Lower leg skin (tissue), 3 donors: Measurements from ENCODE around the gene LDLRAP1.

Experiments
- CTCF ChIP-seq, 3 donors: fragments of 450-650 bp; IDR thresholded peaks; one replicate each; pipeline ENCODE4 v1.5.1; 2016; ENCODE audit warnings: antibody characterized with exemption in 3 of 3, mild to moderate bottlenecking in 3 of 3, moderate library complexity in 2 of 3
- POLR2A ChIP-seq, 2 donors: fragments of 450-650 bp; IDR thresholded peaks; one replicate each; pipeline ENCODE4 v1.6.1; 2016 to 2017; ENCODE audit warnings: antibody characterized with exemption in 2 of 2, mild to moderate bottlenecking in 1 of 2, moderate library complexity in 1 of 2

GRCh38 chr1:25494952-25495351 lies 48.5 kb upstream of the LDLRAP1 start:
- no peak for TF ChIP-seq CTCF (IDR thresholded peaks at IDR 0.05)
- no peak for TF ChIP-seq POLR2A (IDR thresholded peaks at IDR 0.05)
